GM19395 (cell line): ENCODE measurements around the gene SDC4.

Source experiments
- ATAC-seq: cut with Tn5 transposase; IDR thresholded peaks from one replicate; pipeline ENCODE4 v1.9.1; 2021; ENCODE audit warnings: mild to moderate bottlenecking, moderate library complexity; ENCODE audit not compliant: unreplicated experiment

SDC4 gene

DNA sequence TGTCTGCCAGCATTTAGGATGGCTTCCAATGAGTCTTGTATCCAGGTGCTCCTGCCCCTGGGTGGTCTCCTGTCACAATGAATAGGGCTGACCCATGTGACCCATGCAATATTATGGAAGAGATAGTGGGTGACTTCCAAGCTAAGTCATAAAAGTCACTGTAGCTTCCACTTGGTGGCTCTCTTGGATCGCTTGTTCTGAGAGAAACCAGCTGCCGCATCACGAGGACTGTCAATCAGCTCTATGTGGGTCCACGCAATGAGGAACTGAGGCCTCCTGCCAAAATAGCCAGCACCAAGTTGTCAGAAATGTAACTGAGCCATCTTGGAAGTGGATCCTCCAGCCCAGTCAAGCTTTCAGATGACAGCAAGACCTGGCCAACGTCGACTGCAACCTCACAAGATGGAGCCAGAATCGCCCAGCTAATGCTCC lies 25.3 kb downstream of the SDC4 start:
- no peak for ATAC-seq

DNA sequence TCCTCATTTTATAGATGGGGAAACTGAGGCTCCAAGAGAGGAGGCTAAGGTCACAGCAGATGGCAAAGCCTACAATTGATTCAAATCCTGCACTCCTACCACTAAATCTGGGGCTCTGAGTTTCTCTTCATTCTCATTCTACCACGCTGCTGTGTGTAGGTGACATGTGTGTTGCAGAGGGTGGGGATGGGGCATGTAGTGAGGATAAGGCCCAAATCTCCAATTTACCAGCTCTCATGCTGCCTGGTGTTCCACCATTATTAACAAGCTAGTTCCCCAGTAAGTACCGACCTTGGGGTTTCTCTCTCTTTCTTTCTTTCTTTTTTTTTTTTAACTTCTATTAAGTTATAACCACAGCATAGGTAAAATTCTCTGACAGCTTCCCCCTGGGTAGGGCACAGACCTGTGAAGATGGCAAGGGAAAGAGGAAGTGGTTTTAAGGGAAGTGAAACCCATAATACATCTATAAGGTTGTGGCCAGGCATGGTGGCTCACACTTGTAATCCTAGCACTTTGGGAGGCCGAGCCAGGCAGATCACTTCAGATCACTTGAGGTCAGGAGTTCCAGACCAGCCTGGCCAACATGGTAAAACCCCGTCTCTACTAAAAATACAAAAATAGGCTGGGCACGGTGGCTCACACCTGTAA lies 27.2 kb downstream of the SDC4 start:
- peak; percentile 73 for ATAC-seq

DNA sequence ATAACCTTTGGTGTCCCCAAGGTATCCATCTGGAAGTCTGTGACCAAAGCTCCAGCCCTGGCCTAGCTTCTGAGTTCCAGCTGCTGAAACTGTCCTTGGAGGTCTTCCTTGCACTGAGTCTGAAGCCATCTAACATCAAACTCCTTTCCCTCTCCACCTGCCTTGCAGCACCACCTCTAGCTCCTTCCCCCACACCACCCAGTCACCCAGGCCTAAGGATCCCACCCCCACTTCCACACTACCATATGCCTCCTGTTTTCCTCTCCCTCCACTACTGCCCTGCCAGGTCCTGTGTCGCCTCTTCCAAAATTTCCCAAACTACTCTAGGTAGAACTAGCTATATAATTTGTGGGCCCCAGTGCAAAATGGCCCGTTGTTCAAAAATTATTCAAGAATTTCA lies 29.3 kb downstream of the SDC4 start:
- no peak for ATAC-seq

DNA sequence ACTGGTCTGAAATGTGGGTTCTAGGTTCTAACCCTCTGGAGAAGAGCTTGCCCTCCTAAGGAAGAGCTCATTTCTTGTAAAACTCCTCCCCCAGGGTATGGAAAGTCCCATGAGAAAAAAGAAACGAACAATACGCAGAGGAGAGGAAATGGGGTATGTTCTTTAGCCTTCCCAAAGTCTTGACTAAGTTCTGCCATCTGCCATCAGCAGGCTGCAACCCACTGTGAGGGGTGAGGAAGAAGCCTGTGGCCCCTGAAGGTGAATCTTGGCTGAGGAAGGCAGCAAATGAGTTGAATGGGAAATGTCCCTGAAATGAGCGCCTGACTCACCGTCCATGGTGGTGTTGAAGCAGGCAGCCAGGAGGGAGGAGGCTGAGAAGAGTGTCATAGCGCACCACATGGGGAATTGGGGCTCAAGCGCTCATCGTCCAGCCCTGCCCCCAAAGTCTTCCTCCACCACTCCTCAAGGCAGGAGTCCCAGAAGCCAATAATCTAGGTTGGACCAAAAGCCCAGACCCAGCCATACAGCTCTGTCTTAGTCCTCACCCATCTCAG lies 29.8 kb downstream of the SDC4 start:
- no peak for ATAC-seq

DNA sequence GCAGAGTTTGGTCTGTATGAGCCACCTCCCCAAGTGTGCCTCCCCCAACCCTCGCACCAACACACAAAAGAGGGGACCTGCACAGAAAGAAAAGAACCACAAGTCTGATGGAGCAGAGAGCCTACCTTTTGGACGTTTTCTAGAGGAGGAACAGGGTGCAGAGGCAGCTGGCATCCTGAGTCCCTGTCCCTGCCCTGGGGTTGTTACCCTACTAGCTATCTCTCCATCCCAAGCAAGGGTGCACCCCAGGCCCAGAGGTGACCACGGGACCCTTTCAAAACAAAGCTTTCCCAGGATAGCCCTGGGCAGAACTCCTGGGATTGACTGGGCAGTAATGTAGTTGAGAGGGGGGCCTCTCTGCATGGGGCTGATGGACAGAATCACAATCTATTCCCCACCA lies 30.4 kb downstream of the SDC4 start:
- ATAC-seq, result no peak

DNA sequence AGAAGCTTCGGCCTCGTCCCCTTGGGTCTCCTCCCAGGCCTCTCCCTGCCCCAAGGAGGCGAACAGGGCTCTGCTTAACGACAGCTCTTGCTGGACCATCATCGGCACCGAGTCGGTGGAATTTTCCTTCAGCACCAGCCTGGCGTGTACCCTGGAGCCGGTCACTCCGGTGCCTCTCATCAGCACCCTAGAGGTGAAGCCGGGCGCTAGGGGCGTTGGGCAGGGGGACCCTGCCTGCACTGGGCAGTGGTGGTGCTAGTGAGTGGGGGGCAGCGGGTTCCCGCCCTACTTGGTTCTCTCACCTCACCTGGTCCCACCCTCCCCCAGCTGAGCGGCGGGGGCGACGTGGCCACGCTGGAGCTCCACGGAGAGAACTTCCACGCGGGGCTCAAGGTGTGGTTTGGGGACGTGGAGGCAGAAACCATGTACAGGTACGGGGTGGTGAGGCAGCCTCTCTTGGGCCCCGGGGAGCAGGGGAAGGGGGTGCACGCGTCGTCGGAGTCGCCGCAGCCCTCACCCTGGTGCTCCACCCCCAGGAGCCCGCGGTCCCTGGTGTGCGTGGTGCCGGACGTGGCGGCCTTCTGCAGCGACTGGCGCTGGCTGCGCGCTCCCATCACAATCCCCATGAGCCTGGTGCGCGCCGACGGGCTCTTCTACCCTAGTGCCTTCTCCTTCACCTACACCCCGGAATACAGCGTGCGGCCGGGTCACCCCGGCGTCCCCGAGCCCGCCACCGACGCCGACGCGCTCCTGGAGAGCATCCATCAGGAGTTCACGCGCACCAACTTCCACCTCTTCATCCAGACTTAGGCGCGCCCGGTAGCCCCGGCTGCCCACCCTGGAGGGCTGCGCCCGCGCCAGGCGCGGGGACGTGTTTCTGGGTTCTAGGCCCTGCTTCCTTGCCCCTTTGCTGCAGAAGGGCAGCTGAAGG lies 31.8 kb downstream of the SDC4 start:
- no peak for ATAC-seq

DNA sequence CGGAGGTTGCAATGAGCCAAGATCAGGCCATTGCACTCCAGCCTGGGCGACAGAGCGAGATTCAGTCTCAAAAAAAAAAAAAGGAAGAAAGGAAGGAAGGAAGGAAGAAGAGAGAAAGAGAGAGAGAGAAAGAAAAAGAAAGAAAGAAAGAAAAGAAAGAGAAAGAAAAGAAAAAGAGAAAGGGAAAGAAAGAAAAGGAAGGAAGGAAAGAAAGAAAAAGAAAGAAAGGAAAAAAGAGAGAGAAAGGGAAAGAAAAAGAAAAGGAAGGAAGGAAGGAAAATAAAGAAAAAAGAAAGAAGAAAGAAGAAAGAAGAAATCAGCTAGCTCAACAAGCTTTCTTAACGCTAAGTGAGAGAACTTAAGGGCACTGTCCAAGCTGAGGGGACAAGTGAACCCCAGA lies 32.6 kb downstream of the SDC4 start:
- no peak for ATAC-seq

DNA sequence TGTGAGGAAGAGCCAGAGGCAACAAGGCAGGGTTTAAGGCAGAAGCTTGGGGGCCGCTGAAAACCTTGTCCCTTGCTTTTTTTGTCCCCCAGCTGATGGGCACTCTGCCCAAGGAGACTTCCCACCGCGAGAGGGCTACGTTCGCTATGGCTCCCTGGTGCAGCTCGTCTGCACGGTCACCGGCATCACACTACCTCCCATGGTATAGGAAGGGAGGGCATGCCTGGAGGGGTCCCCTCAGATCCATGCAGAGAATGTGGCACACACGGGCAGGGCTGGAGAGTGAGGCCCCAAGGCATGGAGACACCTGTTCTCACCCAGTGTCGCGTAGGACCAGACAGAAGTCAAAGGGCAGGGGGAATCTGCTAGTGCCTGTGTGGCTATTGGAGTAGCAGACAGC lies 34.3 kb downstream of the SDC4 start:
- no peak for ATAC-seq

DNA sequence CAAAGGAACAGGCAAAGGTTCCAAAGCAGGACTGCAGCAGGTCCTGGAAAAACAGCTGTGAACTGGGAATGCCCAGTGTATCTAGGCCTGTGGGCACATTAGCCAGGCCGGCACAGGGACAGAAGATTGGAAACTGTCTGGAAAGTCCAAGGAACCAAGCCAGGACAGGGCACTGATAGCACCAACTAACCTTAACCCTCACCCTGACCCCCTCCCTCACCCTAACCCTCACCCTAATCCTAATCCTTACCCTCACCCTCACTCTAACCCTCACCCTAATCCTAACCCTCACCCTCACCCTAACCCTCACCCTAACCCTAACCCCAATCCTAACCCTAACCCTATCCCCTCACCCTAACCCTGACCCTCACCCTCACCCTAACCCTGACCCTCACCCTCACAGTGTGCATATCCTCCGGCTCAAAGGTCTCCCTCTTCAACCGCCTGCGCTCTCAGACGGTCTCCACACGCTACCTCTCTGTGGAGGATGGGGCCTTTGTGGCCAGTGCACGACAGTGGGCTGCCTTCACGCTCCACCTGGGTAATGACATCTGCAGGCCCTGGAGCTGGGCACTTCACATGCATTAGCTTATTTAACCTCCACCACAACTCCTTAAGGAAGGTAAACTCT lies 35.0 kb downstream of the SDC4 start:
- no peak for ATAC-seq

DNA sequence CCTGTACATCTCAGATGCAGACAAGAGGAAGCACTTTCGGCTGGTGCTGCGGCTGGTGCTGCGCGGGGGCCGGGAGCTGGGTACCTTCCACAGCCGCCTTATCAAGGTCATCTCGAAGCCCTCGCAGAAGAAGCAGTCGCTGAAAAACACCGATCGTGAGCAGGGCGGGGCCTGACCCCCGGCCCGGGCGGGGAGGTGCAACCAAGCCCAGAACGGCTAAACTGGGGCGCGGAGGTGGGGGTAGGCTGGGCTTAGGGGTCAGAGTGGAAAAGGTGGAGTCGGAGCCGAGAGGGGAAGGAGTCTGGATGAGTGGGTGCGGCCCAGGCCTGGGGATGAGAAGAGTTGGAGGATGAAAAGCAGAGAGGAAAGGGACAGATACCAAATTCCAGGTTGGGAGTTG lies 36.0 kb downstream of the SDC4 start:
- no peak for ATAC-seq

DNA sequence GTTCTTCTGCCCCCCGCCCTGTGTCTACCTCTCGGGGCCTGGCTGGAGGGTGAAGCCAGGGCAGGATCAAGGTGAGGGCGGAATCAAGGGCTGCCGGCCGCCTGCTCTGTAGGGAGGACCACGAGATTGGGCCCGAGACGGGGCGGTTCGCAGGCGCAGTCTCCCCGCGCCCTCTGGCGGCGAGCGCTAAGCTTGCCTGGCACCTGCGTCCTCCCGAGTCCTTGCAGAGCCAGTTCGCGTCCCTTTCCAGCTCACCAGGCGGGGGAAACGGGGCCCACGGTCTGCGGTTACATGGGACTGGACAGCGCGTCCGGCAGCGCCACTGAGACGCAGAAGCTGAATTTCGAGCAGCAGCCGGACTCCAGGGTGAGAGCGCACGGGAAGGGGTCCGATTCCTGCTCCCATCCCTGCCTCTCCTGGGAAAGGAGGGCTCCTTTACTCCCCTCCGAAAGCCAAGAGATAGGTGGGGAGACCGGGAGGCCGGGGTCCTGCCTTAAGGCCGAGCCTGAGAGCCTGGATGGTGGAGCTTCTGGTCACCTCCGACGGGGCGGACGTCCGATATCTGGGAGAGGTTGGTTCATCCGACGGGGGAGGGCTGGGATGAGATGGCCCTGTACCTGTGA lies 36.5 kb downstream of the SDC4 start:
- ATAC-seq, result no peak

DNA sequence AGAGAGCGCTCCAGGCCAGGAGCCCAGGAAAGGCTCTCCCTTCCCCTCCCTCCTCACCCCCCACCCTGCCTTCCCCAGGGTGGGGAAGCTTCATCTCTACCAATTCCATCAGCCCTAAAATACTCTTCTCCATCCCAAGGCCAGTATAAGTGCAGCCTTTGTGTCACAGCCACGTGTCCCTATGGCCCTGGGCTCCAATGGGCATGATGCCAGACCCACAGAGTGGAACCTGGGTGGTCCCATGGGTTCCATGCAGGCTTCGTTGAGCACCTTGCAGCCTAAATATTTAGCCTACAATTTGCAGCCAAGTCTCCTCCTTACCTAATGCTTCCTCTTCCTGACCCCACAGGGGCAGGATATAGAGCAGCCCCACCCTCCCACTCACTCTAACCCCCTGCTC lies 39.1 kb downstream of the SDC4 start:
- no peak for ATAC-seq

DNA sequence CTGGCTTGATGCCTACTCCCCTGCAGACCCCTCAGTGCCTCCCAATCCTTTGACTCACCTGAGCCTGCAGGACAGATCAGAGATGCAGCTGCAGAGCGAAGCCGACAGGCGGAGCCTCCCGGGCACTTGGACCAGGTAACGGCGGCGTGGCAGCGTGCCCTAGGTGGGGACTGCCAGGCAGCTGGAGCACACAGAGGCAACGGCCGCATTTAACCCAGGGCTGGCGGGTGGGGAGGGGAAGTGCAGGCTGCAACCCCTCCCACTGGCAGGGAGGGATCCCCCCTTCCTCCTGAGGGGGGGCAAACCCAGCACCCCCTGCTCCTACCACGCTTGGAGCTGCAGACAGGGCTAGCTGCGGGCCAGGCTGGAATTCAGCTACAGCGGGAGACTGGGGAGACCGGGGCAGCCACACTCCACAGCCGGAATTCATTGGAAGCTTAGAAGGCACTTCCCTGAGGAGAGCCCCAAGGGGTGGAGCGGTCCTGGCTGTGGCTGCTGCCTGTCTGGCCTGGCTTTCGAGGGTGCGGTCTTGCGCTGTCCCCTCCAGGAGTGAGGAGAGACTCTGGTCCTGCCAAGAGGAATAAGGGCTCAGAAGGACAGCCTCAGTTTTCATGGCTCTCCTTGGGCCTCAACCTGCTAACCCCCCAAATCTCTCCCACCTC lies 40.0 kb downstream of the SDC4 start, which contains the start of gene MATN4:
Gene MATN4 (minus strand): TSS at position 183 of the 662 bp plus-strand sequence. CDS start 2,717 bp downstream, outside the sequence.
- no peak for ATAC-seq

DNA sequence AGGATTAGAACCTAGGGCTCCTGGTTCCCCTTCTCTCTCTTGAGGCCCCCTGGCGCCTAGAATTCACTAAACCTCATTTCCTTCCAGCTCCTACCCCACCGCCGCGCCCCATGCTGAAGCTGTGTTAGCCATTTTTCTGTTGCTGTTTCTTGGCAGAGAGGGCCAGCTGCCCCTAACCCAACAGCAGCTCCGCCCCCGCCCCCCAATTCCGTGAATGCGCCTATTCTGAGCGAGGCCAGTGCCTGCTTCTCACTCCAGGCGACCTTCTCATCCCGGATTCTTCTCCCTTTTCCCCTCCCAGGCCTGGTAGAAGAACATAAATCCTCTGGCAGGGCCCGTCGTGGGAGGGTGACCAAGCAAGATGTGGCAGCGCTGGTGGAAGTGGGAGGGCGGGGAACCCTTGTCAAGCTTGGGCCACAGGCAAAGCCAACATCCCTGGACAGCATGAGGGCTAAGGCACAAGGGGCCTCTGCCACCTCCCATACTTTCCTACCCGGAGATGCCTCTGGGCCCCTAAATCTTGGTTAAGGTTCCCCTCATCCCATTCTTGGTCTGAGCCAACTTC lies 41.1 kb downstream of the SDC4 start:
- no peak for ATAC-seq

DNA sequence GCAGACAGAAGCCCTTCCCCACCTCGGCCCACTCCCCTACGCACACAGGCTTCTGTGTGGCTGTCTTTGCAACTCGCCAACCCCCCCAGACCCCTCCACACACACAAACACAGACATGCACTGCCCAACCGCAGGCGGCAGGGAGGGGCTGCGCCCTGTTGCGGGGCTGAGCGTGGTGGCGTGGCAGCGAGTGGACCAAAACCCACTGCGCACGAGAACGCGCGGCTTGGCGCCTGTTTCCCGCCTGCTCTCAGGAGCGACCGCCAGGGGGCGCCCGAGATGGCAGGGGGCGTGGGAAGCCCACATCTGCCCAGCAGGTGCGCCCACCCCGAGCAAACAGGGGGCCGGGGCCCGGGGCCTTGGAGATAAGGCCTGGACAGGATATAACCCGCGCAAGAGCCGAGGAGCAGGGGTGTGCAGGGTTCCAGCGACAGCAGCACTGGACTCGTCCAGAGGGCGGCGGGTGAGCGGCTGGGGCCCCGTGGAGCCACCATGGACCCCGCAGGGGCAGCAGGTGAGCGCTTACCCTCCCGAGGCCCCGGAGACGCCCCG lies 41.7 kb downstream of the SDC4 start, which contains the start of gene RBPJL:
Gene RBPJL (plus strand): TSS at position 410 of the 552 bp plus-strand sequence. CDS start 83 bp downstream, at position 493.
- ATAC-seq, result no peak

DNA sequence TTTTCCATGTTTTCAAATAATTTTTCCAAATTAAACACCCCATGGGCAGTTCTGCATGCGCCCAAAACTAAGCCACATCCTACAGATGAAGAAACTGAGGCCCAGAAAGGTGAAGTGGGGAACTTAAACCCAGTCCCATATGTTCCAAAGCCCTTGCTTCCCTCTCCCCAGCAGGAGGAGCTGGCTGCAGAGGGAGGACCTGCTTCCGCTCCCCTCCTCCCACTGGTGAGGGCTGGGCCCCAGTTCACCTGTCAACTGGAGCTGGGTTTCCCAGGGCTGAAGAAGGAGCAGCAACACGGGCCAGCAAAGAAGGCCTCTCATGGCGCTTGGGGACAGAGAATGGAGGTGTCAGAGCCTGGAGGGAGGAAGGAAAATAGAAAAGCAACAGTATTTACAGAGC lies 43.0 kb downstream of the SDC4 start:
- ATAC-seq, result no peak

DNA sequence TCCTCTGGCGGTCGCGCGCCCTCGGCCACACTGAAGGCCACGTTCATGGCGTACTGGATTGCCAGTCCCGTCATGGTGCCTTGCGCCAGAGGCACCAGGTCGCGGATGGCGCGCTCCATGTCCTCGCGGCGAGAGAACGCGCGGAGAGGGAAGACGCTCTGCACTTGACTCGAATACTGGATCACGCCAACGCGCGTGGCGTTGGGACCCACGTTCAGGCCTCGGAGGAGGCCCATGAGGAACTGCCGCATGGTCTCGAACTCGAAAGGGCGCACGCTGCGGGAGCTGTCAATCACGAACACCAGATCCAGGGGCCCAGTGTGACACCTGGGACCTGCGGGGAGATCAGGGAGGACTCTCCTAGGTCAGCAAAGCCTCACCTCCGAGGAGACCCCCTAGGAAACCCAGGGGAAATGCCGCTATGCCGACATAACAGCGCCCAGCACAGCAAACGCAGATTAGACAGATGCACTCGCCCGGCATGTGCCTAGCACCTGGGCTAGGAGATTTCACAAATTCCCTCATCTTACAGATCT lies 43.7 kb downstream of the SDC4 start:
- no peak for ATAC-seq

DNA sequence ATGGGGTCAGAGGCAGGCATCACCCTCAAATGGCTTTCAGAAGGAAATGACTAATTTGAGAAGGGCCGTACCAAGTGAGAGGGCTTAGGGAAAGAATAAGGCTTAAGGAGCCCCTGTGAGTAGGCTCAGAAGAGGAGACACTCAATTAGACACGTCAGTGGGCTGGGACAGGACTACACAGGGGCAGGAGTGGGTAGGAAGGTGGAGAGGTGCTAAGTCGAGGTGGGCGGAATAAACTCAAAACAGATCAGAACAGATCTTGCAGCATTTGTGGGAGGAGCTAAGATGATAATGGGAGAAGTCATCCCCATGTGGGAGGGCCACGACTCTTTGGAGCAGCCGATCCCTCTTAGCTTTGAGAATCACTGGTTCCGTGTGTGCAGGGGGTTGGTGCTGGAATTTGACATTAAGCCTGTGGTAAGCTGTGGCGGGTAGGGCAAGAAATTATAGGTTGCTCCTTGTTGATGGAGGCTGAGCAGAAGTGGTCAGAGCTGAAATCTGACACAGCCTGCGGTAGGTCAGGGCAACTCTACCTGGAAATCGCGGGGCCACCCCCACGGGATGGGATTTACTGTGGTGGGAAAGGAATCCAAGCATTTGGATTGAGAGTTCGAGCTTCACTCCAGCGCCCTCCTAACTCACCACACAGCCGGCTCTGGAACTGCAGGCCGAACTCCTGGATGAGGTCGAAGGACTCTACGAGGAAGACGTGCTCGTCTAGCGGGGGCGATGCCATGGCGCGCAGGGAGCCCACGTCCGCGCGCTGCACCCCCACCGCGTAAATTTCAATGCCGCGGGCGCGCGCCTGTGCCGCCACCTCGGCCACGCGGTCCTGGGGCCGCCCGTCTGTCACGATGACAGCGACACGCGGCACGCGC lies 44.4 kb downstream of the SDC4 start:
- ATAC-seq, result no peak
